GM18507 (cell line): ENCODE data around the gene AGBL1.

Source experiments
- DNase-seq: peaks from one replicate; pipeline ENCODE4 v3.0.0; 2011; ENCODE audit warnings: low read depth; ENCODE audit not compliant: insufficient read length; ENCODE audit errors: extremely low spot score
- FAIRE-seq: peaks from 2 replicates; lab custom pipeline; 2011; peaks lifted over from hg19 to GRCh38; lab: Jason Lieb, UNC

The AGBL1 gene

GRCh38 chr15:86079508-86080266 lies at the start of gene AGBL1:
Gene AGBL1 (plus strand): TSS chr15:86079871.
- FAIRE-seq = no peak
- DNase-seq = no peak

- FAIRE-seq (no peak), DNase-seq (no peak)
These were observed 44.8 kb upstream of the AGBL1 start for GRCh38 chr15:86034904-86035303.

DNA sequence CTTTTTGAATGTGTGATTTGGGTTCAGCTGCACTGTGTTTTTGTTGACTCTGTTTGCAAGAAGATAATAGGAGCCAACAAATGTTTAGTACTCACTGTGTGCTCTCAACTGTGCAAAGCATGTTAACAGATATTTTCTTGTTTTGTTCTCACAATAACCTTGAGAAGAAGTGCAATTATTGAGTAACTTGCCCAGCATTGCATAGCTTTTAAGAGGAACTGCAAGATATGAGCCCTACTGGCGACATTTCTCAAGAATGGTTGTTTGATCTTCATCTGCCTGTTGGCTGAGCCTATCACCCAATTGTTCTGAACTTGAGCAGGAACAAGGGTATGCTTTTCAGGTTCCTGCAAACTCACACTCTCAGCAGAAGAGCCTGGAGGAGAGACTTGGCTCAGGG lies 43.4 kb upstream of the AGBL1 start:
- no peak for FAIRE-seq
- DNase-seq = no peak

DNA sequence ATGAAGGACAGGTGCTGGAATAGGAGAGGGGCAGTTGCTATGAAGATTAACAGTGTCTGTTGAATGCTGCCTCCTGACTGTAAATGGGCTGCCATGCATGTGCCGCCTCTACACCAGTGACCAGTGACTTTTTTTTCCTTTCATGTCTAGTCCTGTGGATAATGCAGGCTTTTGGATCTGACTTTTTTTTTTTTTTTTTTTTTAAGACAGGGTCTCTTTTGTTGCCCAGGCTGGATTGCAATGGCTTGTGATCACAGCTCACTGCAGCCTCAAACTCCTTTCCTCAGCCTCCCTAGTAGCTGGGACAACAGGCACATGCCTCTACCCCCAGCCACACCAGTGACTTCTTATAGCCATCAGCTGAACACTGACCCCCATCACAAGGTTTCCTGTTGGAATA lies 41.2 kb upstream of the AGBL1 start:
- FAIRE-seq = no peak
- DNase-seq = no peak

DNA sequence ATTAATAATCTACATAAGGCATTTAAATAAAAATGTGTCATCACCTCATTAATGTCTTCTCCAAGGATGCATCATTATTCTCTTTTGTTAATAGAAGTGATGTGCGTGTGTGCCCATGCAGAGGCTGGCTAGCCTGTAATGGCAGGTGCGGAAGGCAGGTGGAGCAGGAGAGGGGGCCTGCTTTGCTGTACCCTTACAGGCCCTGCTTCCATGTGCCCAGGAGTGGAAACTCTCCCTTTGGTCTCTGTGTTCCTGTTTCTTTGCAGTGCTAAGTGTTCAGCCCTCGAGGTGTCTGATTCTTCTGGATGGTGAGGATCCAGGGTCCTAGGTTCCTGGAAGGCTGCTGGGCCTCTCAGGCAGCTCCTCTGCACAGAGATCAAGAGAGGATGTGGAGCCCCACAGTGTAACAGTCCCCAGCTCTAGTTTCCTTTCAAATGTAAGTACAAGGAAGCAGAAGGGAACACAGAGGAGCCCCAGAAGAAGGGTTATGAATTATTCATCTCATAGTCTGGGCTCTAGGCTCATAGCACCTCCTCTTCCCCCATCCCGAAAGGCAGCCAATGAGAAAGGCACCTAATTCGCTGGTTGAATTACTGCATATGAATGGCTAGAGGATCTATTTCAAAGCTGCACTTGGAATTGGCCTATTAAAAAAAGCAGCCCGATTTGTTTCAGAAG lies 39.2 kb upstream of the AGBL1 start:
- DNase-seq (no peak), FAIRE-seq (no peak)

- no peak for DNase-seq
- FAIRE-seq = no peak
These were observed 38.3 kb upstream of the AGBL1 start for GRCh38 chr15:86041399-86041798.

- FAIRE-seq = no peak
- no peak for DNase-seq
These were observed 37.4 kb upstream of the AGBL1 start for GRCh38 chr15:86042226-86042625.

DNA sequence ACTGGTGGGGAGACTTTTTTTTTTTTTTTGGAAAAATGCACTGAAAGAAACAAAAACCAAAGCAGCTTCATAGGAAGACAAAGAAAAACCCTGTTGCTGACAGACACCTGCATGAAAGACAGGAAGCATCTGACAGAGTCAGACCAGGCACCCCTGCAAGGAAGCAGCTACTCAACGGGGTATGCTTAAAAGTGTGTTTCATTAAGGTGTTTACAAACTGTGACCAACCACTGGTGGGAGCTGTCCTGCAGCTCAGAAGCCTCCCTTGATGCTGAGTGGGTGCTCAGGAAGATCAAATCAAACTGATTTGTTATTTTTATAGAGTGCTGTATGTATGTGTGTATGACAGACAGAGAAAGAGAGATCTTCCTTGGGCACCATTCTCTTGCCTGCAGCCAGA lies 34.7 kb upstream of the AGBL1 start:
- FAIRE-seq (no peak), DNase-seq (no peak)

DNA sequence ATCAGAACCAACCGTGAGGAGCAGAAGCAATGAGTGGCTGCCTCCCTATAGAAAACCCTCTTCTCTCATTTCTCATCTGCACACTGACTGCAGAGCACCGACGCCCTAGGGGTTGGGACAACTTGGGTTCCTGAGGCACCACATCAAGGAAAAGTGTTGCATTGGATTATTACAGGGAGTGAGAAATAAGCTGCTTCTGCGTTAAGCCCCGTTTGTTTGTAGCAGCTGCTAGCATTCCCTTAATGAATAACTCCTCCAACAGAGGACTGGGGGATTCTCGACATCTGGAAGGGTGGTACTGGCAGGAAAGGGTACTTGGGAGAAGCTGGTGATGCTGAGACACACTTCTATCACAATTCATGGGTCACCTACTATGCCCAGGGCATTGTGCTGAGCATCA lies 25.3 kb upstream of the AGBL1 start:
- no peak for FAIRE-seq

DNA sequence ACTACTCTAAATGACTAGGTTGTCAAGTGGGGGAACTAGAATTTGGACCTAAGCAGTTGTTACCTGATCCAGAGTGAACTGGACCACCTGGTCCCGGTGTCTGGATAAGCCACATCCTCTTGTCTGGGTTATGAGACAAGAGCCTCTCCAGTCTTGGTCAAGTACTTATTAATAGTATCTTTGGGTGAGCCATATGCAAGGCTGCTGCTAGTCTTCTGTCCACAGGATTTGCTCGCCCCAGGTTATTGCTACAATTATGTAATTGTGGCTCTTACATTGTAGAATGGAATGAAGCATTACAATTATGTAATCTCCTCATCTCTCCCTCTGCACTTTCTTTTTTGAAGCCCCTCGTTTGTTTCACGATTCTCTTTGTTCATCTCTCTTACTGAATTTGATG lies 24.0 kb upstream of the AGBL1 start:
- FAIRE-seq = no peak

More for the DNA sequence above, 25.3 kb upstream of the AGBL1 start:
- DNase-seq = no peak

DNA sequence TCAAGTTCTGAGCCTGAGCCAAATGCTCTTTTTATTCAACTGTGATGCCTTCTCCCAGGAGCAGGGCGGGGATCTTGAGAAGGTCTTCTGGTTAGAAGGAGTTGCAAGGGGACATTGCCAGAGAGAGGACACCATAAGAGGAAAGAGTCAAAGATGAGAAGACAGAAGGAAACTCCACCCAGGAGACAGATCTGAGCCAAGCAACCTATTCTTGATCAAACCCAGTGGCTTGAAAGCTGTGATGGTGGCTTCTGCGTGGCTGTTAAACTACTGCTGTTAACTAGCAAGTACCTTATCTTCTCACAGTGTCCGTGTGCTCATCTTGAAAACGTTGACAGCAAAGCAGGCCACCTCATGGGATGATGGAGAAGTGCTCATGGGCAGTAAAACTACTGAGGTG lies 19.8 kb upstream of the AGBL1 start:
- FAIRE-seq (no peak), DNase-seq (no peak)

More for the DNA sequence above, 24.0 kb upstream of the AGBL1 start:
- no peak for DNase-seq

DNA sequence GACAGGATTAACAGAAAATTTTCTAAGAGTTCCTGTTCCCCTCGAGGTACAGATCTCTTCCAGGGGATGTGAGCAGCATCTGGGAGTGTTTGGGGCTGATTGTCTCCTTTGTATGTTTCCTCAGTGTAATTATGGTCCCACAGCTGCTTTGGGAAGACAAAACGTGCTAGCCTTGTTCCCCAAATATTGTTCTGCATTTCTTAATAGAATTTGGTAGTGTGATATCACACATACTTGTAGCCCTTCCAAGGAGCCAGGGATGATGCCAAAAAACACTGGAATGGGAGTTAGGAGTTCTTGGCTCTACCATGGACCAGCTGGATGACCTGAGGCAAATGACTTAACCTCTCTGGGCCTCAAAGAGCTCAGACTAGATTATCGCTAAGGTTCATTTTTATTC lies 19.0 kb upstream of the AGBL1 start:
- DNase-seq = no peak
- no peak for FAIRE-seq

DNA sequence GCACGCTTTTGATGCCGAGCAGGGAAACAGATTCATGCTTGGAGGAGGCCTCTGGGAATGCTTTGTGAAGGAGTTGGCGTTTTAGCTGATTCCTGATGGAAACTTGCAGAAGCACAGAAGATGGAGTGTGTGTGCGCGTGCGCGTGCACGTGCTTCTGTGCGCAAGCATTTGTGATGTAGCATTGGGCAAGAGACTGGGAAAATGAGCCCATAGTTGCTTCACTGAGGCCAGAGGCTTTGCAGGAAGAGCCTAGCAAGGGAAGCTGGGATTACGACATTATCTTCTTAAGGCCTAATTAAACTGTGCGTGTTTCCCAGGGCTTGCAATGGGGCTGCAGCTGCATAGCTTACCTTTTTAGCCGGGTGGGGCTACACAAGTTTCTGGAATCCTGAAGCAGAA lies 18.1 kb upstream of the AGBL1 start:
- DNase-seq = no peak
- FAIRE-seq = no peak

GRCh38 chr15:86062646-86063243 lies 16.9 kb upstream of the AGBL1 start:
- no peak for FAIRE-seq

DNA sequence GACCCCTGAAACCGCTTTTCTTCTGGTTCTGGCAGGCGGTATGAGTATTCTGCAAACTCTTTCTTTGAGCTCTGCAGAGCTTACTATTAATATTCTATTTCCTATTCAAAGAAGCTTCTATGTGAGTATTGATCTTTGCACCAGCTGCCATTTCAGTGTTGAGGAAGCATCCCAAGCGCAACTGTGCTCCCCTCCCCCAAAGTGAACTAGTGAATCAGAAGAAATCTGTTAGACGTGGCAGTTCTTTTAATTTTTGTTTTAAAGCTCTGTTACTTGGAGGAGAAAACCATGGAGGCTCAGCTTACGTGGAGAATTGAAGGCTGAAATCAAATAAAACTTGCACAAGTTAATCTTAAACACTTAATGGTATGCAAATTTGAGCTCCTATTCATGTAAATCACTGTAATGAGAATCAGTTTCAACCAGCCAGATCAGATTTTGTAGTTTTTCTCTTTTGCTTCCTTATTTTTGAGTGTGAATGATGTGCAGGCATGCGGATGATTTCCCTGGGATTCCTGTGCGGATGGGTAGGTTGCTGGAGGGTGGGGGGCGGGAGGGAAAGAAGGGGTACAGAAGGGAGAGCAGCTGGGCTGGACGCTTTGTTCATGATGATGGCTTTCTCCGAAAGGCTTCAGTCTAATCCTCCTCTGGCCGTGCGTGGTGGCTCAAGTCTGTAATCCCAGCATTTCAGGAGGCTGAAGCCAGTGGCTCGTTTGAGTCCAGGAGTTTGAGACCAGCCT lies 16.1 kb upstream of the AGBL1 start:
- FAIRE-seq = no peak

More at GRCh38 chr15:86062646-86063243, 16.9 kb upstream of the AGBL1 start:
- no peak for DNase-seq

DNA sequence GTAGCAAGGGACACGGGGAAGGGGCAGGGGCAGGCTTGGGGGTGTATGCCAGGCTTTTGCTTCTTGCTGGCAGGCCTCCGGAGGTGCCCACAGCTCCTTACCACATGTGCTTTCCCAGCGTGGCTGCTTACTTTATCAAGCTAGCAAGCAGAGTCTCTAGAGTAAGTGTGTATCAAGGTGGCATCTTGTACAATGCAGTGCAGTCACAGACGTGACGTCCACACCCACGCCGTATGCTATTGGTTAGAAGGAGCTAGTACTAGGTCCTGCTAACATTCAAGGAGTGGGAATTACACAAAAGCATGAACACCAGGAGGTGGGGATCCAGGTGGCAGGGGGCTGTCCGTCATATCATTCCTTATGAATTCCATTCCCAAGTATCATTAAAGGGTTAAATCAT lies 15.3 kb upstream of the AGBL1 start:
- FAIRE-seq (no peak), DNase-seq (no peak)

More for the DNA sequence above, 16.1 kb upstream of the AGBL1 start:
- DNase-seq = no peak

- DNase-seq (no peak), FAIRE-seq (no peak)
These were observed 13.4 kb upstream of the AGBL1 start for GRCh38 chr15:86066174-86066834.

GRCh38 chr15:86073281-86073680 lies 6.4 kb upstream of the AGBL1 start:
- DNase-seq (no peak), FAIRE-seq (no peak)

DNA sequence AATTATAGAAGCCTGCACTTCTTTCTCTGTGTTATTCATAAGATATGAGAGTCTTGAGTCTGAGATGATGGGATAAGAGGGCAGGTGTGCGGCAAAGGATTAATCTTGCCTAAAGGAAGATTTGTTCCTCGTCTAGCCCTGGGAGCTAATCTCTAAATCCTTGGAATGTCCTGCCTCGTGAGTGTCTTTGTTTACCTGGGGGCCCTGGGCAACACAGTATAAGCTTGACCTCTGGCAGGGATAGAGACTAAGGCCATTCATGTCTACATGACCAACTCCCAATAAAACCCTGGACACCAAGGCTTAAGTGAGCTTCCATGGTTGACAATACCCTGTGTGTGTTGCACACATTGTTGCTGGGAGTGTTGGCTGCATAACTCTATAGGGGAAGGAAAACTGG lies 3.2 kb upstream of the AGBL1 start:
- DNase-seq (no peak), FAIRE-seq (no peak)

DNA sequence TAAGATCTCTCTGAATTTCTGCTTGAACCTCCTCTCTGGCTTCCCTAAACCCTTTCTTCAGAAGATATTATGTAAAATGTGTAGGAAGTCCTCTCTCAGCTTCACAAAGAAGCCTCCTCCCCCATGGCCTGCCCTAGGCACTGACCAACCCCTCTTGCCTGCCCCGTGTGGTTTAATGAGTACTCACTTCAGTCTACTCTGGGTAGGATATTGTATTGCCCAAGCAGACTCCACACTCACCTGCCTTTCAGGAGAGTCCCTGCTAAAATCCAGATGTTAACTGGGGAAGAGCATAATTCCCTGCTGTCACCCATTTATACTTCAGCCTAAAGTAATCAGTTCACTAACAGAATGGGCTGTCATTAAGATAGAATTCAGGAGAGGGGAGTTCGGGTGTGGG lies 2.6 kb upstream of the AGBL1 start:
- FAIRE-seq = no peak
- DNase-seq = no peak
